ENCODE data around the gene FRY.

The FRY gene

GRCh38 chr13:32016631-32017030 is 14.9 kb upstream of the FRY start:
- DNase-seq (ENCODE audit: low spot score): no peak

- DNase-seq (ENCODE audit: low spot score): no peak
Measured at GRCh38 chr13:32017474-32017873, 14.1 kb upstream of the FRY start.

- peak; percentile 85 for DNase-seq (ENCODE audit: low spot score)
Measured at GRCh38 chr13:32019612-32020233, 11.9 kb upstream of the FRY start.

GRCh38 chr13:32021785-32022184 is 9.8 kb upstream of the FRY start:
- DNase-seq (ENCODE audit: low spot score): no peak

- no peak for DNase-seq (ENCODE audit: low spot score)
Measured at GRCh38 chr13:32022311-32022710, 9.3 kb upstream of the FRY start.

GRCh38 chr13:32023096-32023495 is 8.5 kb upstream of the FRY start:
- no peak for DNase-seq (ENCODE audit: low spot score)

- DNase-seq (ENCODE audit: low spot score): peak; percentile 34
Measured at GRCh38 chr13:32023698-32024097, 7.9 kb upstream of the FRY start.

- DNase-seq (ENCODE audit: low spot score): no peak
Measured at GRCh38 chr13:32024750-32025149, 6.8 kb upstream of the FRY start.

- no peak for DNase-seq (ENCODE audit: low spot score)
Measured at GRCh38 chr13:32025730-32026129, 5.8 kb upstream of the FRY start.

GRCh38 chr13:32026623-32027022 is 5.0 kb upstream of the FRY start:
- DNase-seq (ENCODE audit: low spot score): no peak

- no peak for DNase-seq (ENCODE audit: low spot score)
Measured at GRCh38 chr13:32028711-32029110, 2.9 kb upstream of the FRY start.

- no peak for DNase-seq (ENCODE audit: low spot score)
Measured at GRCh38 chr13:32029684-32030083, 1.9 kb upstream of the FRY start.

GRCh38 chr13:32031815-32032370 is 319 bp downstream of the FRY start:
- no peak for DNase-seq (ENCODE audit: low spot score)

- no peak for DNase-seq (ENCODE audit: low spot score)
Measured at GRCh38 chr13:32032759-32033158, 1.2 kb downstream of the FRY start.

- no peak for DNase-seq (ENCODE audit: low spot score)
Measured at GRCh38 chr13:32033744-32034143, 2.2 kb downstream of the FRY start.

GRCh38 chr13:32035716-32036115 is 4.1 kb downstream of the FRY start:
- no peak for DNase-seq (ENCODE audit: low spot score)

- no peak for DNase-seq (ENCODE audit: low spot score)
Measured at GRCh38 chr13:32036126-32036695, 4.6 kb downstream of the FRY start.

GRCh38 chr13:32036757-32037156 is 5.2 kb downstream of the FRY start:
- DNase-seq (ENCODE audit: low spot score): no peak

GRCh38 chr13:32037471-32037870 is 5.9 kb downstream of the FRY start:
- DNase-seq (ENCODE audit: low spot score): no peak

- no peak for DNase-seq (ENCODE audit: low spot score)
Measured at GRCh38 chr13:32038343-32038742, 6.8 kb downstream of the FRY start.

- DNase-seq (ENCODE audit: low spot score): no peak
Measured at GRCh38 chr13:32039056-32039455, 7.5 kb downstream of the FRY start.

GRCh38 chr13:32039528-32039927 is 8.0 kb downstream of the FRY start:
- no peak for DNase-seq (ENCODE audit: low spot score)

- no peak for DNase-seq (ENCODE audit: low spot score)
Measured at GRCh38 chr13:32040052-32040642, 8.6 kb downstream of the FRY start.

- DNase-seq (ENCODE audit: low spot score): no peak
Measured at GRCh38 chr13:32040689-32041088, 9.1 kb downstream of the FRY start.
